ENCODE data around the gene TNNI2. TPM values are rescaled to one million over a fixed set of nuclear protein-coding genes. Genes with fewer than 3 reads are reported as not detected.

The TNNI2 gene
- total and polyA plus RNA-seq, 4 donors = 0.22 to 0.28 TPM; not detected in 2

DNA sequence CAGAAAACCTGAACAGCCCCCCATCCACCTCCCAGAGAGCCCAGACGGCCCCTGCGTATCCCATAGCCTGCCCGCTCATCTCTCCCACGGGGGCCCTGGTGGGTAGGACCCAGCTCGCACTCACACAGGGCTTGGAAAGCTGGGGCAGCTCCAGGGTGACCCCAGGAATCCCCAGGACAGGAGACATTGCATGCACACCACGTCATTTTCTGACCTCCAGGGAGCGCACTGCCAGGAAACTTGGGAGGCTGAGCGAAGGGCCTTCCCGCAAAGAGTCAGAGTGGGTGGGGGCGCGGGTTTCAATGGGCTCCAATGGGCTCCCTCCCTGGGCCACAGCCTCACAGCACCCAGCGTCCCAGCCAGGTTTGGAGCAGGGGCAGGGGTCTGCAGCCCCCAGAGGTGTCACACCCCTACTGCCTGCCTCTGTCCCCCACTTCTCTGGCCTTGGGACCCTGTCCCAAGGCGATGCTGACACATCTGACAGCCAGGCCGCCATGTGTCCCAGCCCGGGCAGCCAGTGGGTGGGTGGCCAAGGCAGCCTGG lies 12.2 kb upstream of the TNNI2 start:
- TF ChIP-seq, protein P1, sequence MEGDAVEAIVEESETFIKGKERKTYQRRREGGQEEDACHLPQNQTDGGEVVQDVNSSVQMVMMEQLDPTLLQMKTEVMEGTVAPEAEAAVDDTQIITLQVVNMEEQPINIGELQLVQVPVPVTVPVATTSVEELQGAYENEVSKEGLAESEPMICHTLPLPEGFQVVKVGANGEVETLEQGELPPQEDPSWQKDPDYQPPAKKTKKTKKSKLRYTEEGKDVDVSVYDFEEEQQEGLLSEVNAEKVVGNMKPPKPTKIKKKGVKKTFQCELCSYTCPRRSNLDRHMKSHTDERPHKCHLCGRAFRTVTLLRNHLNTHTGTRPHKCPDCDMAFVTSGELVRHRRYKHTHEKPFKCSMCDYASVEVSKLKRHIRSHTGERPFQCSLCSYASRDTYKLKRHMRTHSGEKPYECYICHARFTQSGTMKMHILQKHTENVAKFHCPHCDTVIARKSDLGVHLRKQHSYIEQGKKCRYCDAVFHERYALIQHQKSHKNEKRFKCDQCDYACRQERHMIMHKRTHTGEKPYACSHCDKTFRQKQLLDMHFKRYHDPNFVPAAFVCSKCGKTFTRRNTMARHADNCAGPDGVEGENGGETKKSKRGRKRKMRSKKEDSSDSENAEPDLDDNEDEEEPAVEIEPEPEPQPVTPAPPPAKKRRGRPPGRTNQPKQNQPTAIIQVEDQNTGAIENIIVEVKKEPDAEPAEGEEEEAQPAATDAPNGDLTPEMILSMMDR (IDR thresholded peaks at IDR 0.05; ENCODE audit: low read depth, low read length, missing input control) = no peak
- TF ChIP-seq RAD21 (IDR thresholded peaks at IDR 0.05) (no peak), SP1 (IDR thresholded peaks at IDR 0.05) (no peak), TAF1 (conservative IDR thresholded peaks at IDR 0.05) (no peak), JUND (IDR thresholded peaks at IDR 0.05) (no peak), YY1 (IDR thresholded peaks at IDR 0.05) (no peak), HNF4G (IDR thresholded peaks at IDR 0.05) (no peak), FOXA2 (IDR thresholded peaks at IDR 0.05) (no peak), FOXA1 (IDR thresholded peaks at IDR 0.05) (no peak), NR2F2 (IDR thresholded peaks at IDR 0.05) (no peak), EGR1 (IDR thresholded peaks at IDR 0.05; ENCODE audit: low read depth in 2 of 2) (no peak), HNF4A (conservative IDR thresholded peaks at IDR 0.05) (no peak), RXRA (IDR thresholded peaks at IDR 0.05) (no peak), GABPA (IDR thresholded peaks at IDR 0.05 in 1 of 2, conservative IDR thresholded peaks at IDR 0.05 in 1 of 2) (no peak)
- TF ChIP-seq, protein P2, sequence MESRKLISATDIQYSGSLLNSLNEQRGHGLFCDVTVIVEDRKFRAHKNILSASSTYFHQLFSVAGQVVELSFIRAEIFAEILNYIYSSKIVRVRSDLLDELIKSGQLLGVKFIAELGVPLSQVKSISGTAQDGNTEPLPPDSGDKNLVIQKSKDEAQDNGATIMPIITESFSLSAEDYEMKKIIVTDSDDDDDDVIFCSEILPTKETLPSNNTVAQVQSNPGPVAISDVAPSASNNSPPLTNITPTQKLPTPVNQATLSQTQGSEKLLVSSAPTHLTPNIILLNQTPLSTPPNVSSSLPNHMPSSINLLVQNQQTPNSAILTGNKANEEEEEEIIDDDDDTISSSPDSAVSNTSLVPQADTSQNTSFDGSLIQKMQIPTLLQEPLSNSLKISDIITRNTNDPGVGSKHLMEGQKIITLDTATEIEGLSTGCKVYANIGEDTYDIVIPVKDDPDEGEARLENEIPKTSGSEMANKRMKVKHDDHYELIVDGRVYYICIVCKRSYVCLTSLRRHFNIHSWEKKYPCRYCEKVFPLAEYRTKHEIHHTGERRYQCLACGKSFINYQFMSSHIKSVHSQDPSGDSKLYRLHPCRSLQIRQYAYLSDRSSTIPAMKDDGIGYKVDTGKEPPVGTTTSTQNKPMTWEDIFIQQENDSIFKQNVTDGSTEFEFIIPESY (IDR thresholded peaks at IDR 0.05) = no peak
- TF ChIP-seq, protein P3, sequence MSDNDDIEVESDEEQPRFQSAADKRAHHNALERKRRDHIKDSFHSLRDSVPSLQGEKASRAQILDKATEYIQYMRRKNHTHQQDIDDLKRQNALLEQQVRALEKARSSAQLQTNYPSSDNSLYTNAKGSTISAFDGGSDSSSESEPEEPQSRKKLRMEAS (IDR thresholded peaks at IDR 0.05) = no peak
- TF ChIP-seq, protein P4, sequence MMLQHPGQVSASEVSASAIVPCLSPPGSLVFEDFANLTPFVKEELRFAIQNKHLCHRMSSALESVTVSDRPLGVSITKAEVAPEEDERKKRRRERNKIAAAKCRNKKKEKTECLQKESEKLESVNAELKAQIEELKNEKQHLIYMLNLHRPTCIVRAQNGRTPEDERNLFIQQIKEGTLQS (IDR thresholded peaks at IDR 0.05) = no peak
- TF ChIP-seq, protein P5, sequence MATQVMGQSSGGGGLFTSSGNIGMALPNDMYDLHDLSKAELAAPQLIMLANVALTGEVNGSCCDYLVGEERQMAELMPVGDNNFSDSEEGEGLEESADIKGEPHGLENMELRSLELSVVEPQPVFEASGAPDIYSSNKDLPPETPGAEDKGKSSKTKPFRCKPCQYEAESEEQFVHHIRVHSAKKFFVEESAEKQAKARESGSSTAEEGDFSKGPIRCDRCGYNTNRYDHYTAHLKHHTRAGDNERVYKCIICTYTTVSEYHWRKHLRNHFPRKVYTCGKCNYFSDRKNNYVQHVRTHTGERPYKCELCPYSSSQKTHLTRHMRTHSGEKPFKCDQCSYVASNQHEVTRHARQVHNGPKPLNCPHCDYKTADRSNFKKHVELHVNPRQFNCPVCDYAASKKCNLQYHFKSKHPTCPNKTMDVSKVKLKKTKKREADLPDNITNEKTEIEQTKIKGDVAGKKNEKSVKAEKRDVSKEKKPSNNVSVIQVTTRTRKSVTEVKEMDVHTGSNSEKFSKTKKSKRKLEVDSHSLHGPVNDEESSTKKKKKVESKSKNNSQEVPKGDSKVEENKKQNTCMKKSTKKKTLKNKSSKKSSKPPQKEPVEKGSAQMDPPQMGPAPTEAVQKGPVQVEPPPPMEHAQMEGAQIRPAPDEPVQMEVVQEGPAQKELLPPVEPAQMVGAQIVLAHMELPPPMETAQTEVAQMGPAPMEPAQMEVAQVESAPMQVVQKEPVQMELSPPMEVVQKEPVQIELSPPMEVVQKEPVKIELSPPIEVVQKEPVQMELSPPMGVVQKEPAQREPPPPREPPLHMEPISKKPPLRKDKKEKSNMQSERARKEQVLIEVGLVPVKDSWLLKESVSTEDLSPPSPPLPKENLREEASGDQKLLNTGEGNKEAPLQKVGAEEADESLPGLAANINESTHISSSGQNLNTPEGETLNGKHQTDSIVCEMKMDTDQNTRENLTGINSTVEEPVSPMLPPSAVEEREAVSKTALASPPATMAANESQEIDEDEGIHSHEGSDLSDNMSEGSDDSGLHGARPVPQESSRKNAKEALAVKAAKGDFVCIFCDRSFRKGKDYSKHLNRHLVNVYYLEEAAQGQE (IDR thresholded peaks at IDR 0.05) = no peak
- WGBS = 79% methylated on average over 15 of the region's 15 CpGs
- no peak for DNase-seq (ENCODE audit: low spot score)
- Histone ChIP-seq H3K27ac (ENCODE audit: low read depth in 1 of 2, low read length in 2 of 2) (peak overlapping the region in 1 of 2 donors; percentile 31), H3K27me3 (ENCODE audit: control insufficient read depth in 4 of 4, insufficient read depth in 4 of 4, low read length in 3 of 4) (no peaks in the 10 kb centered on the region), H3K4me3 (ENCODE audit: low read depth in 1 of 3, low read length in 3 of 3) (no peak overlapping the region), H3K9me3 (ENCODE audit: control insufficient read depth in 4 of 4, low read length in 3 of 4) (no peaks in the 10 kb centered on the region), H3K9ac (ENCODE audit: low read depth in 1 of 2, low read length in 2 of 2) (no peak overlapping the region), H3K4me1 (ENCODE audit: control insufficient read depth in 4 of 4, insufficient read depth in 4 of 4, low read length in 3 of 4) (peaks cover 4 to 34% (median 15%) of the 10 kb centered on the region in 4 donors), H3K36me3 (ENCODE audit: control insufficient read depth in 4 of 4, insufficient read depth in 3 of 4, low read depth in 1 of 4, low read length in 3 of 4) (no peaks in the 10 kb centered on the region)
